GM21723 (cell line): ENCODE measurements around the gene ARHGAP30.

Source experiments
- ATAC-seq: cut with Tn5 transposase; IDR thresholded peaks from one replicate; pipeline ENCODE4 v1.9.1; 2021; ENCODE audit warnings: mild to moderate bottlenecking, moderate library complexity; ENCODE audit not compliant: unreplicated experiment

ARHGAP30 gene

GRCh38 chr1:161090617-161091016, 20.9 kb upstream of the ARHGAP30 start:
- no peak for ATAC-seq

GRCh38 chr1:161089938-161090337, 20.2 kb upstream of the ARHGAP30 start:
- no peak for ATAC-seq

GRCh38 chr1:161089251-161089924, 19.7 kb upstream of the ARHGAP30 start, which contains the start of gene NECTIN4:
Gene NECTIN4 (minus strand): TSS chr1:161089558. CDS start chr1:161089296, 262 bp downstream.
- no peak for ATAC-seq

GRCh38 chr1:161088587-161089110, 19.0 kb upstream of the ARHGAP30 start:
- no peak for ATAC-seq

- ATAC-seq = no peak
These were observed 16.8 kb upstream of the ARHGAP30 start for GRCh38 chr1:161086457-161086856.

GRCh38 chr1:161085165-161085564, 15.5 kb upstream of the ARHGAP30 start:
- no peak for ATAC-seq

GRCh38 chr1:161084597-161084988, 14.9 kb upstream of the ARHGAP30 start:
- ATAC-seq = no peak

- no peak for ATAC-seq
These were observed 14.3 kb upstream of the ARHGAP30 start for GRCh38 chr1:161083748-161084596.

- ATAC-seq = no peak
These were observed 13.5 kb upstream of the ARHGAP30 start for GRCh38 chr1:161082996-161083747.

- no peak for ATAC-seq
These were observed 12.8 kb upstream of the ARHGAP30 start for GRCh38 chr1:161082483-161082882.

- no peak for ATAC-seq
These were observed 11.8 kb upstream of the ARHGAP30 start for GRCh38 chr1:161081519-161081918.

GRCh38 chr1:161080441-161081405, 11.0 kb upstream of the ARHGAP30 start:
- ATAC-seq = no peak

GRCh38 chr1:161079436-161080110, 9.9 kb upstream of the ARHGAP30 start:
- ATAC-seq = no peak

GRCh38 chr1:161077426-161077825, 7.7 kb upstream of the ARHGAP30 start:
- no peak for ATAC-seq

GRCh38 chr1:161076410-161076809, 6.7 kb upstream of the ARHGAP30 start:
- no peak for ATAC-seq

- ATAC-seq = no peak
These were observed 5.1 kb upstream of the ARHGAP30 start for GRCh38 chr1:161074676-161075368.

GRCh38 chr1:161073474-161074121, 3.9 kb upstream of the ARHGAP30 start:
- no peak for ATAC-seq

- no peak for ATAC-seq
These were observed 3.2 kb upstream of the ARHGAP30 start for GRCh38 chr1:161072751-161073449.
